ENCODE measurements around the gene RYR2.
"Not testable (repeated sequence)": the region's sequence is repeated elsewhere in the genome, so short reads cannot be mapped to it uniquely, and the experiment has no call there.

Gene RYR2

GRCh38 chr1:237249120-237249519, 207.1 kb downstream of the RYR2 start:
- no peak for DNase-seq (ENCODE audit: low read depth in 2 of 2)

- no peak for DNase-seq (ENCODE audit: low read depth in 2 of 2)
Observed at GRCh38 chr1:237250055-237250454, 208.1 kb downstream of the RYR2 start.

- no peak for DNase-seq (ENCODE audit: low read depth in 2 of 2)
Observed at GRCh38 chr1:237255071-237255470, 213.1 kb downstream of the RYR2 start.

- DNase-seq (ENCODE audit: low read depth in 2 of 2) = no peak
Observed at GRCh38 chr1:237258871-237259270, 216.9 kb downstream of the RYR2 start.

GRCh38 chr1:237261198-237261597, 219.2 kb downstream of the RYR2 start:
- no peak for DNase-seq (ENCODE audit: low read depth in 2 of 2)

- no peak for DNase-seq (ENCODE audit: low read depth in 2 of 2)
Observed at GRCh38 chr1:237267743-237268142, 225.8 kb downstream of the RYR2 start.

- DNase-seq (ENCODE audit: low read depth in 2 of 2) = no peak
Observed at GRCh38 chr1:237269938-237270337, 228.0 kb downstream of the RYR2 start.

- DNase-seq (ENCODE audit: low read depth in 2 of 2) = no peak
Observed at GRCh38 chr1:237270353-237270752, 228.4 kb downstream of the RYR2 start.

- DNase-seq (ENCODE audit: low read depth in 2 of 2) = not testable (repeated sequence)
Observed at GRCh38 chr1:237277994-237278393, 236.0 kb downstream of the RYR2 start.

- no peak for DNase-seq (ENCODE audit: low read depth in 2 of 2)
Observed at GRCh38 chr1:237279629-237280028, 237.6 kb downstream of the RYR2 start.

- DNase-seq (ENCODE audit: low read depth in 2 of 2) = no peak
Observed at GRCh38 chr1:237281481-237281880, 239.5 kb downstream of the RYR2 start.

- no peak for DNase-seq (ENCODE audit: low read depth in 2 of 2)
Observed at GRCh38 chr1:237282208-237282783, 240.3 kb downstream of the RYR2 start.

- DNase-seq (ENCODE audit: low read depth in 2 of 2) = no peak
Observed at GRCh38 chr1:237287876-237288521, 246.0 kb downstream of the RYR2 start.

- DNase-seq (ENCODE audit: low read depth in 2 of 2) = no peak
Observed at GRCh38 chr1:237293804-237294203, 251.8 kb downstream of the RYR2 start.

GRCh38 chr1:237296861-237297260, 254.9 kb downstream of the RYR2 start:
- no peak for DNase-seq (ENCODE audit: low read depth in 2 of 2)

- DNase-seq (ENCODE audit: low read depth in 2 of 2) = no peak
Observed at GRCh38 chr1:237300642-237301041, 258.7 kb downstream of the RYR2 start.

GRCh38 chr1:237303929-237304328, 261.9 kb downstream of the RYR2 start:
- no peak for DNase-seq (ENCODE audit: low read depth in 2 of 2)

GRCh38 chr1:237306726-237307125, 264.7 kb downstream of the RYR2 start:
- DNase-seq (ENCODE audit: low read depth in 2 of 2) = no peak

- DNase-seq (ENCODE audit: low read depth in 2 of 2) = no peak
Observed at GRCh38 chr1:237309595-237310118, 267.7 kb downstream of the RYR2 start.

- no peak for DNase-seq (ENCODE audit: low read depth in 2 of 2)
Observed at GRCh38 chr1:237316352-237316751, 274.4 kb downstream of the RYR2 start.

GRCh38 chr1:237318748-237319147, 276.8 kb downstream of the RYR2 start:
- DNase-seq (ENCODE audit: low read depth in 2 of 2) = no peak

- DNase-seq (ENCODE audit: low read depth in 2 of 2) = no peak
Observed at GRCh38 chr1:237320890-237321289, 278.9 kb downstream of the RYR2 start.

GRCh38 chr1:237324226-237324625, 282.2 kb downstream of the RYR2 start:
- DNase-seq (ENCODE audit: low read depth in 2 of 2) = no peak

GRCh38 chr1:237327061-237327460, 285.1 kb downstream of the RYR2 start:
- no peak for DNase-seq (ENCODE audit: low read depth in 2 of 2)

Data from stimulated activated CD4-positive, alpha-beta T cell treated with anti-CD3 and anti-CD28 coated beads, Interleukin-12 subunit alpha, Interleukin-12 subunit beta, amount 100 ng/mL, for 24 hours (primary cell).